Hematopoietic multipotent progenitor cell treated with erythropoietin and hydrocortisone succinate and interleukin-3 and kit ligand, for 8 days (in vitro differentiated cells): ENCODE measurements around the gene EMC6.

ENCODE experiments used
- DNase-seq: peaks from one replicate; pipeline ENCODE4 v3.0.0-alpha.2; 2015

EMC6 gene

GRCh38 chr17:3668279-3669084 lies at the start of gene EMC6, which contains the start of gene TAX1BP3:
EMC6 (plus strand) TSS chr17:3668812; CDS start chr17:3669147, 335 bp downstream.
TAX1BP3 (minus strand) TSS chr17:3668578; CDS start chr17:3668526, 52 bp downstream.
- DNase-seq: peak; percentile 96

GRCh38 chr17:3621146-3621720 lies 47.4 kb upstream of the EMC6 start:
- no peak for DNase-seq

DNA sequence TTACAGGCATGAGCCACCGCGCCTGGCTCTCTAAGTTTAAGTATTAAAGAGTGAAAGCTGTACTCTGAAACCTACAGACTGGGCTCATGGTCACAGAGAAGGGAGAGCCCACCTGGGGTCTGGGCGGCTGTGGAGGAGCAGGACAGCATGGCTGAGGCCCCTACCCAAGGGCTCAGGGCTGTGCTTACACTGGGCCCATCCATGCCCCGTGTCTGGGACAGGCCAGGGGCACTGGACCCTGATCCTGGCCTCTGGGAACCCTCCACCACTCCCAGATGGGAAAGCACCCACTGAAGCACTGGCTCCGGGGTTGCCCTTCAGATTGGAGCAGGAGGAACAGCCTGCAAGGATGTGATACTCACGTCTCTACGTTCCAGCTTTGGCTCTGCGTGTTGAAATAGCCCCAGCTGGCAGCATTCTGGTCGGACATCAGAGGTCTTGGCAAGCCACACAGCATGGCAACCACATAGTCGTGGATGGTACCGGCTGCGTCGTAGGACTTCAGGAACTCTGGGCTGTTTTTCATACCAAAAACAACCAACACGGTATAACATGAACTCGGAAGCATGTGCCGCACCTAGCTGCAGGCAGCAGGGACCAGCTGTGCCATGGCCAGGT lies 45.5 kb upstream of the EMC6 start:
- no peak for DNase-seq

DNA sequence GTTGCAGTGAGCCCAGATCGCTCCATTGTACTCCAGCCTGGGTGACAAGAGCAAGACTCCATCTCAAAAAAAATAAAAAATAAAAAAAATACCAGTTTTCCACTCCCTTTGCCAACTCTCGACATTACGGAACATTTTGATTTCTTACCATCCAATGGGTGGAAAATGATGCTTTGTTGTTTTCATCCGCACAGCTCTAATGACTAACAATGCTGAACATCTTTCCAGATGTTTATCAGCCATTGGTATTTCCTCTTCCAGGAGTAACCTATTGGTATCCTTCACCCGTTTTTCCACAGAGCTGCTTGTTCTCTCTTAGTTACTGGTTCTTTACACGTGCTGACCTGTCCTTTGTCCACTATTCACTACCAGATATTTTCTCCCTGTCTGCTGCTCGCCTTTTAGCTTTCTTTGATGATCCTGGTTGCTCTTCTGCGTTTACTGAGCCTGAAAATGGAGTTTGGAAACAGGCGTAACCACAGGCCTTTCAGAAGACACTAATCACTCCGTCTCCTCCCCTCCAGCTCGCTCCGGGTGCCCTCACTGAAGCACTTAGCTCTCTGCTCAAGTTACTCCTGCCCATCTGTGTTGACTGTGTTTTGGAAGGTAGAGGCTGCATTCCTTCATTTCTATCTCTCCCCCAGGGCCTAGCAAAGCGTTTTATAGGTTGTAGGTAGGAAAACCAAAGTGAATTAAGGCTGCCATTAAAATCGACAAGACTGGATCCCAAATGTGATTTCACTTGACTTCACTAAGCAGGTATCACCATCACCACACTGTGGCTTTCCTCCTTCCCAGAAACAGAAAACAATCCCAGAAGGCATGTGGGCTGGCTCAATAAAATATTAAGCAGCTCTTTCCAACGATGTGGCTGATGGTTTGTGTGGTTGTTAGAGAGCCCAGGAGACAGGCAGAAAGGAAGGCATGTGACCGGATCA lies 41.5 kb upstream of the EMC6 start:
- no peak for DNase-seq

DNA sequence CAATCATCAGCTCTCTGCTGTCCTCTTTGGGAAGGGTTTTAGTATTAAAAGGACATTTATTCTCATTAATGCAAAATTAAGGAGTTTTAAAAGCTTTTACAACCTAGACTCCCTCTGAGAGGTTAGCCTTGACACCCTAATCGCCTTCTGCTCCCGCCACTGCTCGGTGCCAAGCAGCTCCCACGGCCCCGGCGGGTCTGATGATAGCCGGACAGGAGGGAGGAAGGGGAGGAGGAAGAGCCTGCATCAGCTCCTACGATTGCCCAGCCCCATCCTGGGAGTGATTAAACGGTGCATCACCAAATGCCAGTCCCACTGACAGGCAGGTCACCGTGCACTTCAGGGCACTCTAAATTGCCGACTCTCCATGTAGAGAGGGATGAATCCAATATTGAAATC lies 40.8 kb upstream of the EMC6 start:
- no peak for DNase-seq

DNA sequence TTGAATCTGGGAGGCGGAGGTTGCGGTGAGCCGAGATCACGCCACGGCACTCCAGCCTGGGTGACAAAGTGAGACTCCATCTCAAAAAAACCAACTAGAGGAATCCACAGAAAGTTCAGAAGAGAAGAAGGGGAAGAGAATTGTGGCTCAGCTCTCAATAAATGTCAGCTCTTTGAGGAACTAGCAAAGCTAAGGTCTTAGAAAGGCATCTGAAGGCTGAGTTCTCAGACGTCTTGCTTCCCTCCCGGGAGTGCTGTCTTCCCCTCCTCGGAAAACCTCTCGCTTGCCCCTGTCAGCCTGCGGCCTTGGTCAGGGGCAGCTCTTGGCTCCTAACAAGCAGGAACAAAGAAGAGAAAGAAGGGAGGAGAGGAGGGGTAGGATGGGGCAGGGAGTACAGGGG lies 37.8 kb upstream of the EMC6 start:
- DNase-seq: no peak

DNA sequence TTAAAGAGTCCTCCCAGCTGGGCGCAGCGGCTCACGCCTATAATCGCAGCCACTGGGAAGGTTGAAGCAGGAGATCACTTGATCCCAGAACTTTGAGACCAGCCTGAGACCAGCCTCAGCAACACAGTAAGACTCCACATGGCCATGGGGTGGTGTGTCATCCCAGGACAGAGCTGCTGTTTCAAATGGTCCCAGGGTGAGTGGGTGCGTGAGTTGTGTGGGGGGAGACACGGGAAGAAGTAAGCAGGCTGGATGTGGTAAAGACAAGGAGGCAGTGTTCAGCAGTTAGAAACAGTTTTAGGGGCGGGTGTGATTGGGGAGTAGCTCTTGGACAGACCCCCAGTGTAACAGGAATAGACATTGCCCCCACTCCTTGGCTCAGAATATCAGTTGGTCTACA lies 36.3 kb upstream of the EMC6 start:
- DNase-seq: no peak

DNA sequence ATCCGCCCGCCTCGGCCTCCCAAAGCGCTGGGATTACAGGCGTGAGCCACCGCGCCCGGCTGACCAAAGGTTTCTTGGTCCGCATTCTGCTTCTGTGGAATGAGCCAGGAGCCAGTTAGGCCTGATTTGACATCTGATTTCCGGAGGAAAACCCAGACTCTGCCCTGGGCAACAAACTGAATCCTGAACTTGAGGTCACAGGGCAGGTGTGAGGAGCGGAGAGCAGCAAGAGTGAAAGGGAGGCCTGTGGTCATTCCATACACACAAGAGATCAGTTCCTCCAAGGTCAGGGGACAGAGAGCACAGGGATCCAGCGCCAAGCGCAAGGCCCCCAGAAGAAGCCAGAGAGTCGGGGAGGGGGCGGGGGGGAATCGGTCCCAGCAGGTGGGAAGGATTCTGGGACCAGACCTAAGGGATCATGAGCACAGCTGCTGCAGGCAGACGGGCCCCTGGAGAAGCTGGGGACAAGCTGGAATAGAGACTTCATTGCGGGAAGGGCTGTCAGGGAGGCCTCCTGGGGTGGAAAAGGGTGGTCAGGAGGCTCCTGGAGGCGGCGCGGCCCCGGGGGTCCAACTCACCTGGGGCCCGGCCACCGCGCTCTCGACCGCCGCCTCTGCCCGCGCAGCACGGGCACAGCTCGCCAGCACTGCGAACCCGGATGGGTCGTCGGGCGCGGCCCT lies 33.0 kb upstream of the EMC6 start:
- DNase-seq: peak; percentile 10

GRCh38 chr17:3636154-3636907 lies 32.3 kb upstream of the EMC6 start, which contains the start of the genes CTNS and SHPK:
CTNS (plus strand) TSS chr17:3636760; CDS start chr17:3640207, 3,447 bp downstream.
SHPK (minus strand) TSS chr17:3636250; CDS start chr17:3636219, 31 bp downstream.
- DNase-seq: peak; percentile 97

DNA sequence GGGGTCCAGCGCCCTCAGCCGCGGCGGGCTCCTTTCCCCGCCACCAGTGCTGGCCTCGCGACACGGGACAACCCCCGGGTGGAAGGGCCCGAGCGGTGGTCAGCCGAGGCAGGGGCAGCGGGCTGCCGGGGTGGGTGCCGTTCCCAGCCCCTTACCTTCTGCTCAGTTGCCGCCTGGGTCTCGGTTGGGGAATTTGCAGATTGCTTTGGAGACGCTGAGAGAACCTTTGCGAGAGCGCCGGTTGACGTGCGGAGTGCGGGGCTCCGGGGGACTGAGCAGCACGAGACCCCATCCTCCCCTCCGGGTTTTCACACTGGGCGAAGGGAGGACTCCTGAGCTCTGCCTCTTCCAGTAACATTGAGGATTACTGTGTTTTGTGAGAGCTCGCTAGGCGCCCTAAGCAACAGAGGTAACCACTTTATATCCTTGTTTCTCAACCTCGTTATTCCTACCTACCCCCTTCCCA lies 31.7 kb upstream of the EMC6 start:
- DNase-seq: no peak

DNA sequence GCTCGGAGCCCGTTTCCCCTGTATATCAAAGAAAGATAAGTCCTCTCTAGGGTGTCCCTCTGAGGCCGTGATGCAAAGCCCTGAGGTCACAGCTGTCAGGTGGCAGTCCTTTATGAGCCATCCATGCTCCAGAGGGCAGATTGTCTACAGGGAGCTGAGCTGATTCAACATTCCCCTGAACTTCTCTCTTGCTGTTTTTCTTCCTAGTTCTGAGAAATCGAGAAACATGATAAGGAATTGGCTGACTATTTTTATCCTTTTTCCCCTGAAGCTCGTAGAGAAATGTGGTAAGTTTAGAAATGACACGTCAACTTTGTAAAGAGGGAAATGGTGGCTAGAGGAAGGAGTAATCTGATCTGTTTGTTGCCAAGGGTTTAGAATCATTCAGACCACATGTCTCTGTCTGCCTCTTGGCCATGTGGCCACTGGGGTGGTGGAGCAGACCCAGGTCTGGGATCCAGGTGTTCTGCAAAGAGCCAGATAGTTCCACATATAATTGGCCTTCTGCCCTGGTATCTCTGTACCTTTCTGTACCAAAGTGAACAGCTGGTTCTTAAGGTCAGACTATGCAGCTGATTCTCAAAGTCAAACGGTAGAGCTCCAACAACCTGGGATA lies 28.5 kb upstream of the EMC6 start:
- peak; percentile 93 for DNase-seq

- DNase-seq: no peak
Observed at GRCh38 chr17:3641014-3641413, 27.6 kb upstream of the EMC6 start.

DNA sequence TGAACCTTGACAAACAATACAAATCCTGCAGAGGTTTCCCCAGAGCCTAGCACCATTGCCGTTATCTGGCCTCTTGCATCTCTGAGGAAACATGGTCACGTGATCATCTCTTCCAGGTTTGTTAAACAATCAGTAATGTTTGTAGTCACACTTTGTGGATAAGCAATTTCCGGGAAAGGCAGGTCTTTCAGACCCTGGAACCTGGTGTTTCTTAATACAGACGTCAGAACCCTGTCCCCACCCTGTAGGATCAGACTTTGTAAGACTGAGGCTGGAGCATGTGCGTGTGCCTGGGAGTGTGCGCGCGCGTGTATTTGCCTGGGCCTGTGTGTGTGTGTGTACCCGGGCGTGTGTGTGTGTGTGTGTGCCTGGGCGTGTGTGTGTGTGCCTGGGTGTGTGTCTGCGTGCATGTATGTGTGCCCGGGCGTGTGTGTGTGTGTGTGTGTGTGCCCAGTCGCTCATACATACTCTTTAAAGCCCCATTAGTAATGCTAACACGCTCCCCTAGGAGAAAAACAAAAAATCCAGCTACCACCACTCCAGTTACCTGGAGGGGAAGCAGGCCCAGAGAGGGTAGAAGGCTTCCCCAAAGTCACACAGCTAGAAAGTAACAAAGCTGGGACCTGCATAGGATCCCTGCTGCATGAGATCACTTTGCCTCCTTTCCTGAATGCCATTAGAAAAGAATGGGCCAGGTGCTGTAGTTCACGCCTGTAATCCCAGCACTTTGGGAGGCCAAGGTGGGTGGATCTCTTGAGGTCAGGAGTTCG lies 26.7 kb upstream of the EMC6 start:
- peak; percentile 35 for DNase-seq

DNA sequence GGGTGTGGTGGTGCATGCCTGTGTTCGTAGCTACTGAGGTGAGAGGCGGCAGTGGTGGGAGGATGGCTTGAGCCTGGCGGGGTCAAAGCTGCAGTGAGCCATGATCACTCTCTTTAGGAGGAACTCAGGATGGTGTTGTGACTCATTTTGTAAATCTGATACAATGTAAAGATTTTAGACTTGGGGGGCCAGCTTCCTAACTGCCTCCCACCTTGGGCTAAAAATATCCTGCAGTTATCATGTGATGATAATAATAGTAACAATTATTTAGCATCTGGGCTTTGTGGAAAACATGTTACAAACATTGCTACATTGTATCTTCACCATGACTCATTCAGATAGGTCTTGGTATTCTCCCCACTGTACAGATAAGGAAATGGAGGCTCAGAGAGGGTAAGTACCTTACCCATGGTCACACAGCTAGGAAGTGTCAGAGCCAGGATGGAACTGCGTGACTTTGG lies 24.7 kb upstream of the EMC6 start:
- DNase-seq: no peak

DNA sequence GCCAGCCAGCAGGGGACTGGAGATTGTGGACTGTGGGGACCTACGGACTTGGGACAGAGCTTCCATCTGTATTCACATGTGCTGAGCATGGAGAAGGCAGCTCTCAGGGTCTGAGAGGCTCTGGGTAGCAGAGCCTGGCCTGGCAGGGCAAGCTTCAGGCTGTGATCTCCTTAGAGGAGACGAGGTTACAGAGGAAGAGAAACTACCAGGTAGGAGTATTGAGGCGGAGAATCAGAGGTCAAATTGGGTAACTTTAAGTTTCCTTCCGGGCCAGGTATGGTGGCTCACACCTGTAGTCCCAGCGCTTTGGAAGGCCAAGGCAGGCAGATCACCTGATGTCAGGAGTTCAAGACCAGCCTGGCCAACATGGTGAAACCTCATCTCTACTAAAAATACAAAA lies 23.3 kb upstream of the EMC6 start:
- DNase-seq: no peak

- no peak for DNase-seq
Observed at GRCh38 chr17:3647251-3647650, 21.4 kb upstream of the EMC6 start.

GRCh38 chr17:3647769-3648555 lies 20.6 kb upstream of the EMC6 start:
- peak; percentile 66 for DNase-seq

GRCh38 chr17:3655766-3656165 lies 12.8 kb upstream of the EMC6 start:
- DNase-seq: no peak

DNA sequence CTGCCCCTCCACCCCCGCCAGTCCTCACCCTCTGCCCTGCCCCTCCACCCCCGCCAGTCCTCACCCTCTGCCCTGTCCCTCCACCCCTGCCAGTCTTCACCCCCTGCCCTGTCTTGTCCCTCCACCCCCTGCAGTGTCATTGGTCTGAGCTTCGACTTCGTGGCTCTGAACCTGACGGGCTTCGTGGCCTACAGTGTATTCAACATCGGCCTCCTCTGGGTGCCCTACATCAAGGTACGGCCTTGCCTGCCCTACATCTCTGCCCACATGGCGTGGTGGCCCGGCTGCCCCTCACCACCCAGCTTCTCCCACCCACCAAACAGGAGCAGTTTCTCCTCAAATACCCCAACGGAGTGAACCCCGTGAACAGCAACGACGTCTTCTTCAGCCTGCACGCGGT lies 12.3 kb upstream of the EMC6 start:
- DNase-seq: no peak
